ENCODE measurements around the gene RPTOR. TPM values are rescaled to one million over a fixed set of nuclear protein-coding genes. Genes with fewer than 3 reads are reported as not detected.

Gene RPTOR
- total and polyA plus RNA-seq, 2 donors (not counting 3 experiments of a cell fraction or from before 2014, with no cell fraction given) = 10.7 to 41.8 TPM

DNA sequence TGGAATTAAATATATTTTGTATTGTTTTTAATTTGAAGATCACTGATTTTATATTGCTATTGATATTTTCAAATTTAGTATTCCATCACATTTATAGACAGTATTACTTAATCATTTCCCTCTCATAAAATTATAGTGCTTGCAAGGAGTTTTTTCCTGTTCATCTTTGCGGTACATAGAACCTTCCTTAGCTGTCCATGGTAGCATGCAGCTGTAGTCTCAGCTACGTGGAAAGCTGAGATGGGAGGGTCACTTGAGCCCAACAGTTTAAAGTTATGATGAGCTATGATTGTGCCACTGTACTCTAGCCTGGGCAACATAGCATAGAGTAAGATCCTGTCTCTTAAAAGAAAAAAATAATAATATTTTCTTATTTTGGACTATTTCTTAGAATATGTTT is 231.2 kb downstream of the RPTOR start:
- TF ChIP-seq JUN (IDR thresholded peaks at IDR 0.05; ENCODE audit: borderline replicate concordance, insufficient read depth, insufficient read length, low read depth) = no peak
- no peak for TF ChIP-seq FOS (IDR thresholded peaks at IDR 0.05; ENCODE audit: borderline replicate concordance, insufficient read depth, low read length)
- no peak for TF ChIP-seq POLR2AphosphoS5 (IDR thresholded peaks at IDR 0.05; ENCODE audit: insufficient read depth, low read depth, low read length)
- TF ChIP-seq, protein P1, sequence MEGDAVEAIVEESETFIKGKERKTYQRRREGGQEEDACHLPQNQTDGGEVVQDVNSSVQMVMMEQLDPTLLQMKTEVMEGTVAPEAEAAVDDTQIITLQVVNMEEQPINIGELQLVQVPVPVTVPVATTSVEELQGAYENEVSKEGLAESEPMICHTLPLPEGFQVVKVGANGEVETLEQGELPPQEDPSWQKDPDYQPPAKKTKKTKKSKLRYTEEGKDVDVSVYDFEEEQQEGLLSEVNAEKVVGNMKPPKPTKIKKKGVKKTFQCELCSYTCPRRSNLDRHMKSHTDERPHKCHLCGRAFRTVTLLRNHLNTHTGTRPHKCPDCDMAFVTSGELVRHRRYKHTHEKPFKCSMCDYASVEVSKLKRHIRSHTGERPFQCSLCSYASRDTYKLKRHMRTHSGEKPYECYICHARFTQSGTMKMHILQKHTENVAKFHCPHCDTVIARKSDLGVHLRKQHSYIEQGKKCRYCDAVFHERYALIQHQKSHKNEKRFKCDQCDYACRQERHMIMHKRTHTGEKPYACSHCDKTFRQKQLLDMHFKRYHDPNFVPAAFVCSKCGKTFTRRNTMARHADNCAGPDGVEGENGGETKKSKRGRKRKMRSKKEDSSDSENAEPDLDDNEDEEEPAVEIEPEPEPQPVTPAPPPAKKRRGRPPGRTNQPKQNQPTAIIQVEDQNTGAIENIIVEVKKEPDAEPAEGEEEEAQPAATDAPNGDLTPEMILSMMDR (IDR thresholded peaks at IDR 0.05; ENCODE audit: extremely low read depth in 1 of 2, insufficient read depth in 1 of 2, low read depth in 1 of 2, low read length in 2 of 2) = no peak
- TF ChIP-seq GATA2 (IDR thresholded peaks at IDR 0.05; ENCODE audit: insufficient read depth, insufficient read length, low read depth, low read length) = no peak
- no peak for TF ChIP-seq MYC (IDR thresholded peaks at IDR 0.05; ENCODE audit: low read depth, low read length)
- TF ChIP-seq, protein P2, sequence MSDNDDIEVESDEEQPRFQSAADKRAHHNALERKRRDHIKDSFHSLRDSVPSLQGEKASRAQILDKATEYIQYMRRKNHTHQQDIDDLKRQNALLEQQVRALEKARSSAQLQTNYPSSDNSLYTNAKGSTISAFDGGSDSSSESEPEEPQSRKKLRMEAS (IDR thresholded peaks at IDR 0.05; ENCODE audit: insufficient read depth, insufficient read length) = no peak
- no peak for TF ChIP-seq POLR2A (IDR thresholded peaks at IDR 0.05; ENCODE audit: low read depth, low read length)
- TF ChIP-seq EZH2 (IDR thresholded peaks at IDR 0.05; ENCODE audit: borderline replicate concordance, low read depth, low read length, severe bottlenecking) = no peak
- DNase-seq (ENCODE audit: low read depth, low spot score) (no peak), FAIRE-seq (no peak)
- no peaks in the 10 kb centered on the region for H3K9me3 ChIP-seq (replicated peaks; ENCODE audit: control insufficient read depth, insufficient read depth, low read length)
- peaks cover 0 to 5% of the 10 kb centered on the region in 2 experiments for H3K36me3 ChIP-seq (ENCODE audit: control insufficient read depth in 2 of 2, extremely low read depth in 1 of 2, insufficient read depth in 2 of 2, low read length in 2 of 2)
- H3K27ac ChIP-seq (ENCODE audit: insufficient read depth, low read depth, low read length) = no peak overlapping the region
- ChIA-PET POLR2A (interaction anchor here (0.6 kb wide), 1 partner anchor 18 kb away, joined by 3 read pairs; no protein-coding TSS in a partner anchor), CTCF (interaction anchor here (2.1 kb wide), 1 partner anchor 10 kb away, joined by 6 read pairs; no protein-coding TSS in a partner anchor)
- intact Hi-C loops (cut with micrococcal nuclease) = no loop called here
- H3K79me2 ChIP-seq (ENCODE audit: control insufficient read depth, insufficient read depth, low read length) = no peaks in the 10 kb centered on the region
- H2AFZ ChIP-seq (ENCODE audit: low read depth, low read length) = no peak overlapping the region
- H3K4me2 ChIP-seq (ENCODE audit: insufficient read depth, low read length) = no peak overlapping the region
- H4K20me1 ChIP-seq (replicated peaks; ENCODE audit: control insufficient read depth, extremely low read depth, insufficient read depth, low read length) = no peaks in the 10 kb centered on the region
- peaks cover 2% of the 10 kb centered on the region for H3K4me1 ChIP-seq (ENCODE audit: control insufficient read depth, extremely low read depth, insufficient read depth, low read length)
- H3K9me1 ChIP-seq (replicated peaks; ENCODE audit: control insufficient read depth, extremely low read depth, insufficient read depth, low read length) = no peaks in the 10 kb centered on the region
- no TSS peak for BruUV-seq (replicated peaks)
- H3K4me3 ChIP-seq (replicated peaks in 1 of 3; ENCODE audit: insufficient read depth in 1 of 3, low read depth in 1 of 3, low read length in 3 of 3) = no peak overlapping the region
- H3K27me3 ChIP-seq (ENCODE audit: control insufficient read depth in 2 of 2, insufficient read depth in 2 of 2, low read length in 2 of 2) = no peaks in the 10 kb centered on the region
- dilution Hi-C loops (cut with MboI; ENCODE audit: extremely low pct_ligation_motif_present, low sequenced_read_pairs) = no loop called here
- H3K9ac ChIP-seq (replicated peaks; ENCODE audit: extremely low read depth, insufficient read depth, low read length) = no peak overlapping the region

All from endothelial cell of umbilical vein (primary cell).